ENCODE data around the gene LDHD.
A peak's percentile ranks its signal among the peaks of the same experiment; 100 is the strongest.

The LDHD gene

DNA sequence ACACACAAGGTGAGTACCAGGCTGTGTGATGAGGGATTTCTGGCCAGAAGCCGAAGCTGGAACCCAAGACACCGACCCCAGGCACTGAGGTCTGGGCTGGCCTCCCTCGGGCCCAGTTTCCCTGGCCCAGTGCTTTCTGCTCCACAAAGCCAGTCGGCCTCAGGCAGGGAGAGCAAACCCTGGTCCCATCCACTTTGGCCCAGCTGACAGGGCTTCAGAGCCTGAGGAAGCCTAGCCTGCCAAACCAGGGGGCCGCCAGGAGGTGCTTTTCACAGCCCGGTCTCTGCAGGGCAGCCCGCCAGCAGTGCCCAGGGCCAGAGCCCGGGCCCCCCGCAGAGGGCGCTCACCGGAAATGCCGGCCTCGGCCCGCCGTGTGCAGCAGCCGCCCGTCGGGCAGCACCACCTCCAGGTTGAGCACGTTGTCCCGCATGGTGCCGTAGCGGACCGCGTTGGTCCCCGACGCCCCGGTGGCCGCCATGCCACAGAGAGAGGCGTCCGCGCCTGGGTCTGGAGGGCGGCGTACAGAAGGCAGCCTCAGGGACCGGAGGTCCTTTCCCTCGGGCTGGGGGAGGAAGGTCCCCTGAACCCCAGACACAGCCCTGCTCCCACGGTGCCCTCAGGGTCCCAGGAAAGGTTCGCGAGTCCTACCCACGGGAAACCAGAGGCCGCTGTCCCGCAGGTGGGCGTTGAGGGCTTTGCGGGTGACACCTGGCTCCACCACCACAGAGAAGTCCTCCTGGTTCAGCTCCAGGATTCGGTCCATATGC lies 2.2 kb downstream of the LDHD start:
- DNase-seq, result no peak

DNA sequence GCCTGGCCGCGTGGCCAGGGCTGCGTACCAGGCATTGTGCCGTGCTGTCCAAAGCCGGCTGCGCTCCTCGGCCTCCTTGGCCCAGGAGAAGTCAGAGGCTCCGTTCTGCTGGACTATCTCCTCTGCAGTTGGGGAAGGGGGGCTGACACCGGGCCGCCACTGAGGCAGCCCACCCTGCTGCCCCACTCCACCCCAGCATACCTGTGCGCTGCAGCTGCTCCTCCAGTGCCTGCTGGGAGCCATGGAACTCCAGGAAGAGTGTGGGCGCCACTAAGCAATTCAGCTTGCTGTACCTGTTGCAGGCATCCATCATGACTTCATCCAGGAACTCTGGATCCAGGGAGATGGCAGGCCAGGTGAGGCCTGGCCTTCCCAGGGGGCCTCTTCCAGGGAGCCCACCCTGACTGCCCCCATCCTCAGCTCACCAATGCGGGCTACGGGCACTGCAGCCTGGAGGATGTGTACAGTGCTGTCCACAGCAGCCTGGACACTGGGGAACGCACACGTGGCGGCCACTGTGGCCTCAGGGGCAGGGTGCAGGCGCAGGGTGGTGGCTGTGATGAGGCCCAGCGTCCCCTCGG lies 2.9 kb downstream of the LDHD start:
- no peak for DNase-seq

DNA sequence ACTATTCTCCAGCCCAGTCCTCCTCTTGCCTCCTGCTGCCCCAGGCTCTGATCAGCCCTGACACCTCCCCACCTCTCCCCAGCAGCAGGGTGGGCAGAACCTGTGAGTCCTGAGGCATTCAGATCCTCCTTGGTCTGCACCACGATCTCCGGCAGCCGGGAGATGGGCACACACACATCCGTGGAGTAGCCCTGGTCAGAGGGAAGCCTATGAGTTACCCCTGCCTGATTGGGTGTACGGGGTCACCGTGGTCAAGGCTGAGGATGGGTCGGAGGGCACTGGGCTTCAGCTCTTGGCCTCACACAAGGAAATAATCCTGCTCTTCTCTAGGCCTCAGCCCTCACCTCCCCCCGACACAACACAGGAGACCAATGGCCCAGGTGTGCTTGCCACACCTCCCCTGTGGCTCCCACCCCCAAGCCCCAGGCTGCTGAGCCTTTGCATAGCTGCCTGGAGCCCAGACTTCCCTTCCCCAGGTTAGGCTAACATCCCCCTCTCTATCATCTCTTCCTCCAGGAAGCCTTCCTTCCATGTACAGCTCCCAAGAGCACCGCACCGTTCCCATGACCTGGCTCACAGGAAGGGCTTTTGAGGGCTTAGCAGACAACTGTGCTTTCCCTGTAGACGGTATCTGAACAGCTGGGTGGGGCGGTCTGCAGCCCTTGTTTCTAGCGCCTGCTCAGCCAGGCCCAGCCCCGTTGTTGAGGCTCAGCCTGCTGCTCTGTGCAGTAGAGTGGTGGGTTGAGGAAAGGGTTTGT lies 3.7 kb downstream of the LDHD start:
- DNase-seq, result no peak

DNA sequence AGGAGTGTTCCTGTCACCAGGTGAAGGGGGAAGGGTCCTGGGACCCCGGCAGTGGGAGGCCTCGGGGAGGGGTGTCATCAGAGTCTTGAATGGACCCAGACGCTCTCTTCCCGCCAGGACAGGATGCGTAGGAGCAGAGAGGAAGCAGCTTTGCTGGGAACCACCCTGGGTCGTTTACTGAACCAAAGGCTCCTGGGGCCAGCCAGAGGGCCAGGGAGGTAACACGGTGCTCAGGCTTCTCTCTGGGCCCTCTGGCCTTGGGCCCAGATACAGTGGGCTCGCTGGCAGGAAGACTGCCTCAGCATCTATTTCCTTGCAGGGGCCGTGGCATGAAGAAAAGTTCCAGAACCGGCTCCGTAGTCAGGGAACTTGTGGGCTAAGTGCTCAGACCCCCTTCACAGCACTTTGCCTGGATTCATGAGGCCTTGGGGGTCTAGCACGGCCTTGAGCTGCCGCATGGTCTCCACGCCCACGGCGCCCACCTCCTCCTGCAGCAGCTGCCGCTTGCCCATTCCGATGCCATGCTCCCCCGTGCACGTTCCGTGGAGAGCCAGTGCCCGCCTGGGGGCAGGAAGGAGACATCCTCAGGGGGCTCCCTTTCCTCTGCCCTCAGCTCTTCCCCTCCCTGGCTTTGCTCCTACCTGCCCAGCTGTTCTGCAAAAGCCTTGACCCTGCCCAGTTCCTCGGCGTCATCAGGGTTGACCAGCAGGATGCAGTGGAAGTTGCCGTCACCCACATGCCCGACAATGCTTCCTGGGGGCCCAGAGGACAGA lies 4.4 kb downstream of the LDHD start:
- DNase-seq, result no peak

DNA sequence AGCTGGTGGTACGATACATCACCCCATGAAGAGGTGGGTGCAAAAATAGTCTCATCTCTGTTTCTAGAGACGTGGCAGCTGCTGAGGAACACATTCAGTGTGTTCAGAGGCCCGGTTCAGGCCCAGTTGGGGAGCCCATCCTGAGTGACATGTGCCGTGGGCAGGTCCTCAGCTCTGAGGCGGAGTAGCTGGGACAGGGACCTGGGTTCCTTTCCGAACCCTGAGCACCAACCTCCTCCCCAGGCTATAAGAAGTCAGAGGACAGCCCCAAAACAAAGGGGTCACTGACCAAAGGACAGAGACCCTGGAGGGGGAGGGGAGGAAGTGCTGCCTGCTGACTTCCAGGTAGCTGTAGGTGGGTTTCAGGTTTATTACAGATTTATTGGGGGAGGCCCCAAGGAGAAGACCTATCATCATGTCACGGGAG lies 5.1 kb downstream of the LDHD start:
- no peak for DNase-seq

DNA sequence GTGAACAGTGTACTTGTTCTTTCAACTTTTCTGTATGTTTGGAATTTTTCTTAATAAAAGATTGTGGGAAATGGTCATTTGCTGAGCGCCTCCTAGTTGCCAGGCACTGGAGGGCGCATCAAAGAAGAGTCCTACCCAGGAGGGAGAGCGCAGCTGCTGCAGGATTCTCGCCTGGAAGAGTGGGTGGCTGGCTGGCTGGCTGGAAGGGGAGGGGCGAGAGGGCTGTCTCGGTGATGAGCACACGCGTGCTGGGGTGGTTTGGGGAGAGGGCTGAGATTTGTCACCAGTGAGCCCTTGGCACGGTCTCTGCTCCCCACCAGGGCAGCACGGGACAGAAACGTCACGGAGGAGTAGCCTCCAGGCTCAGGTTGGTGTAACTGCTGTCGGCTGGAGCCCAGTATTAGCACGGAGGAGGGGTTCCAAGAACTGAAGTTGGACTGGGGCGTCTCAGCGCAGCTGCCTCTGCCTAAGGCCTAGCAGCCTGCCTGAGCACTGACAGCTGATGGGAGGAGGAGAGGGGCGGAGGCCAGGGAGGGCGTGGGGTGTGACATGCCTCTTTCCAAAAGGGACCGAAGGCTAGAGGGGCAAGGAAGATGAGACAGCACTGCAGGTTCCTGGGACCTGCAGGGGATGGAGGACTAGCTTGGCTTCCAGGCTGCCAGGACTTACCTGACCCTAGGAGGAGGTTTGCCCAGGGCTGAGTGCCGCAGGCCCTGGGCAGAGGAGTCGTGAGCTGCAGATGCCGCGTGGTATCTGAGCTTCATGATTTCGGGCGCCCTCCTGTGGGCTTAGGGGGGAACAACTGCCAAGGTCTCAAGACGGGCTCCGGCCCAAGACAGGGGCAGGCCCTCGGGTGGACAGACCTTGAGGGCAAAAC lies 5.7 kb downstream of the LDHD start:
- peak; percentile 83 to 85 for DNase-seq

DNA sequence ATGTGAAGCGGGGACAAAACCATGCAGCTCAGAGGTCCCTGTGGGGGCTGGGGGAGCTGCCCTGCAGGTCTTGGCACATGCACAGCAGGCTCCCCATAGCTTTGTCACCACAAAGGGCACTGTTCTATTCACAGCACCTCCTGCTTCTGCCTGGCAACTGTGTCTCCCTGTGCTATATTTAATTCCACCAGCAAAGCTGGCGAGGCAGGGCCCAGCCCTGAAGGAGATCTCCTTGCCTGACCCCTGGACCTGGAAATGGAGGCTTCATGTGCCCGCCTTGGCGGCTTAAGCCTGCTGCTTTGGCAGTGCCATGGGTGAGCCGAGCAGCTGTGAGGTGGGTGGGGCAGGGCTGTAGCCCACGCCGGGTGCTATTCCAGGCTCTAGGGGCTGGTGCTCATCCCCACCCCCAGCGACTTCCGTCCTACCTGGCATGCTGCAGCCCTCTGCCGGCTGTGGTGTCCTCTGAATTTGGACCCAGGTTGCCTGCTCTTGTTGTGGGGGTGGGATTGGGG lies 6.8 kb downstream of the LDHD start:
- DNase-seq, result no peak

DNA sequence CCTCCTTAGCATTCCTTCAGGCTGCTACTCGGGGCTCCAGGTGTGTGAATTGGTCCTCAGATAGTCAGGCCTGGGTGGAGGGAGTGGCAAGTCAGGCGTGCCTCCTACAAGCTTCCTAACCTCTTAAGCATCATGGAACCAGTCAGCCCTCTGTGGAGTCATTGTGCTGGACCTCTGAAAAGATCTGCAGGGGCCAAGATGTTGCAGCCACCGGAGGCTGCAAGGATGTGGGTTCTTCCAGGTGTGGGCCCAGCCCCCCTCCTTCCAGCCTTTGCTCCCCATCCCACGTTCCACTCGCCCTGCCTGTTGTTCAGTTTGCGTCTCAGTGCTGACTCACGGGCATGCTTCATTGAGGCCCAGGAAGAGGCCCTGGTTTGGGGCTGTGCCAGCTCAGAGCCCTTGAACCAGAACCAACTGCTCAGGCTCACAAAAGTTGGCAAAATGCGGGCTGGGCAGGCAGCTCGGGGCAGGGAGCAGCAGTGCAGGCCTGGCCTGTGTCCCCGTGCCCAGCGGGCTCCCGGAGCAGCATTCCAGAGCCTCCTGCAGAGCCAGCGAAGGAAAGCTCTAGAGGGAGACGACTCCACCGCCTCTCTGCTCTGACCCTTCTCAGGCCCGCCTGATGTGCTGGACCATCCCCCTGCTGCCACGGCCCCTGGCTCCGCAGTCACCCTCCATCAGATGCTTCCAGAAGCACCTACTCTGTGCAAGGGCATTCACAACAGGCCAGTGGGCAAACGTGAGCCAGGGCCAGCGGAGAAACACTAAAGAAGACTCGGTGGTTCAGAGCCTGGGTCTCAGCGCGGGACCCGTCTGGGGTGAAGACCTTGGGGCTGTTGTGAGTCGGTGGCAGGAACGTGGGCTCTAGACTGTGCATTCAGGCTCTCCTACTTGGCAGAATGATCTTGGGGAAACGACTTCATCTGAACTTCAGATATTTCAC lies 7.5 kb downstream of the LDHD start:
- DNase-seq, result peak; percentile 51 to 64

DNA sequence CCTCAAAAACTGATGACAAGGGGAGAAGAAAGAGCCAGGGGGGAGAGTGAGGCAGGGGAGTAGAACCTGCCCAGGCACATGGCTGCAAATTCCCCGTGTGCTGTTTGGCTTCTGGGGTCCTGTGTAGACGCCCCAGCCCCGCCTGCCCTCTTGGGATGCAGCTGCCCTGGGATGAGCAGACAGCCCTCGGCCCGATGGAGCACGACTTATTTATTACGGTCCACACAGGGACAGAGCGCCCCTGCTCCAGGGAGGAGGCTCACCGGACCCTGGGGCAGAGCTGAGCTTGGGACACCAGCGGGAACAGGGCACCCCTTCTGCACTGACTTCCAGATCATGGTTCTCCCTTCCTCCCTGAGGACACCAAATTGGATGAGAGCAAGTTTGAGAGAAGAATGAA lies 9.1 kb downstream of the LDHD start:
- DNase-seq, result no peak

DNA sequence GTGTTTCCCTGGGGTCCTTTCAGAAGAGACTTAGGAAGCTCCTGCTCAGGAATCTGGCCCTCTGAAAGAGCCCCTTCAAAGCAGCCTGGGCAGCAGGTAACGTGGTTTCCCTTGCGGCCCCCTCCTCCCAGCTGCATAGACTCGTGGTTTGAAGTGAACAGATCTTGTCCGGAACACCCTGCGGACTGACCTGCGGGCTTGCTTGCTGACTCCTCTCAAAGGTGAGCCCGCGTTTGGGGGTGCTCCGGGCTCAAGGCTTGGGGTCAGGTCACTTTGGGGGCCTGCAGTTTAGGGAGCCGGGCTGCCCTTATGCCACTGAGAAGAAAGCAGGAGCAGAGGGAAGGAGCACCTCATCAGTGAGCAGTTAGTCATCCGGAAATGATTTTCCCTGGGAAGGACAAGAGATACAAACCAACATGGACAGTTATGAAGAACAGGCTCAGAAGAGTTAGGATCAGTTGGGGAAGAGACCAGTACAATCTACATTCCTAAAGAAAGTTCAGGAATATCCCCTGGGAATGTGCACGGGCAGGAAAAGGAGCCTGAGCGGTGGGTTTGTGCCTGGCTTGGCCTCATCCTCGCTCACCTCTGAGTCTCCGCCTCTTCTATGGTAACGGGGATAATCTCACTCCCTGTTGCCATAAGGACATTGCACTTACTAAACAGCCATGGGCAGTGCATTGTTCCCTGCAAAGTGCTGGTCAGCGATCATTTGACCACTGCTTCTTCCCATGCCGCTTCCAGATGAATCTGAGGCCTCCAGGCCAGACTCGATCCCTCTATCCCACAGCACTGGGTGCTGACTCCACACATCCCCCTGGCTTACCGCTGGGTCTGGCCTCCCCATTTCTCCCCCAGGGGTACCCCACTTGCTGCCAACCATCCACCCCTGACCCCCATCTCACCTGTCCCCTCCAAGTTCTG lies 10.0 kb downstream of the LDHD start:
- no peak for DNase-seq

DNA sequence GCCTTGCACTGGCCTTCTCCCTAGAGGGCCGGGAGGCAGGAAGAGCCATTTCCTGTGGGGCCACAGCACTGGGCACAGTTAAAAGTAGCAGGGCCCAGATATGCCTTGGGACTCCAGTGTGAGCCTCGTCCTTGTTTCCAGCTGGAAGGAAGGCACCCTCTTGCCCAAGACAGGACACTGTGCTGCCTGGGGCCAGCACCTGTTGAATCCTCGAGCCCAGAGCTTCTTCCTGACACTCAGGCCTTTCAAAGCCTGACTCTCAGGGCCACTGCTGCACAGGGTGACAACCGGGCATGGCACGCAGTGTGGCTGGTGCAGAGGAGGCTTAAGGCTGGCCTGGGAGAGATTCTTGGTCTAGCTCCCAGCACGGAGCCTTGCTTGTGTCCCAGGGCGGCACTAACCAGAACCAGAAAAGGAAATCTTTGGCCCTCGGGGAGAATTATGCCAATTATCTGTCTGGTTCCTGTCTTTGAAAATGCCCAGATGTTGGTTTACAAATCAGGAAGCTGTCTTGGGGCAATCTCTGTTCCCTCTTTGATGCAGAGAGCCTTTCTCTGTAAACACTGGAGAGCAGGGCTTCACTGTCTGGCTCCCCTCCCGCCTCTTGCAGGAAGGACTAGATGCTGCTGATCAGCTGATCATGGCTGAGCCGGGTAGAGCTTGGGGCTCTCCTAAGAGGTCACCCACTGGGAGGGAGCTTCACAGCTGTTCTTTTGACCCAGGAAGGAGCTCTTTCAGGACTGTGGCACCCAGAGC lies 11.1 kb downstream of the LDHD start:
- DNase-seq, result peak in 1 of 2 donors; percentile 35

DNA sequence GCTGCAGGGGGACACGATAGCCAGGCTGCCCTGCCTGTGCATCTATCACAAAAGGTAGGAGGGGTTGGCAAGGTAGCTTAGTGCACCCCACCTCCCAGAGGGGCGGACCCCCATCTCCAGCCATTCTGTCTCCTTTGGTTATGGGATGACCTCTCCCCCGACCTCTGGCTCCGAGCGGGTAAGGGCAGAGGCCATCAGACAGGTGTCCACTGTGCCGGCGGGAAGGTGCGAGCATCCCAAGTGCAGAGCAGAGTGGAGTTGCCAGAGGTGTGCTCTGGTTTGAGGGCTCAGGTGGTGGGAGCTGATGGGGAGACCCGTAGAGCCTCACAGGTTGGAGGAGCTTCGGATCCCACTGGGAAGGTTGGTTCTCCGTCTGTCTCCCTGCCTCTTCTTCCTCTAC lies 11.7 kb downstream of the LDHD start:
- no peak for DNase-seq

DNA sequence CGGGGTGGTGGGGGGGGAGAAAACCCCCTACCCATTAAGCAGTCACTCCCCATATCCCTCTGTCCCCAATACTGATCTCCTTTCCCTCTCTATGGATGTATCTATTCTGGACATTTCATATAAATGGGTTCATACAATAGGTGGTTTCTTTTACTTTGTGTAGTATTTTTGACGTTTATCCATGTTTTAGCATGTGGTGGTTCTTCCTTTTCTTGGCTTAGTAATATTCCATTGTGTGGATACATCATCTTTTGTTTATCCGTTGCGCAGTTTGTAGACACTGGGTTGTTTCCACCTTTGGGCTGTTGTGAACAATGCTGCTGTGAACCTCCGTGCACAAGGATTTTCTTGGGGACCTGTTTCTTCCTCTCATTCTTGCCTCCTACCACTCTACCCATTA lies 12.6 kb downstream of the LDHD start:
- no peak for DNase-seq

DNA sequence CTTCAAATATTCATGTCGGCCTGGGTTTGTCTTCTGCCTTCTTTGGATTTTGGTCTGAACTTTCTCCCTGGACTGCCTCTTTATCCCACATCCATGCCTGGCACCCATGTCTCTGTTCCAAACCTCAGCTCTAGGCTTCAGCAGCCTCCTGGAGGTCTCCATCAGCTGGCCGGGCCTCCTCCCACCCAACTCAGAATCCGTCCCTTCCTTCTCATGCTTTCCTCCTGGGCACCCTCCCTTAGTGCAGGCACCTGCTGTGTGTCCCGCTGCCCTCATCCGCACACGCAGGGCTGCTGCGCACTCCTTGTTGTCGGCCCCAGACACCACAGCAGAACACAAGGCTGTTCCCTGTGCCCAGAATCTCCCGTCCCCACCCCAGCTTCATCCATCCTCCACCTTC lies 14.0 kb downstream of the LDHD start:
- no peak for DNase-seq

DNA sequence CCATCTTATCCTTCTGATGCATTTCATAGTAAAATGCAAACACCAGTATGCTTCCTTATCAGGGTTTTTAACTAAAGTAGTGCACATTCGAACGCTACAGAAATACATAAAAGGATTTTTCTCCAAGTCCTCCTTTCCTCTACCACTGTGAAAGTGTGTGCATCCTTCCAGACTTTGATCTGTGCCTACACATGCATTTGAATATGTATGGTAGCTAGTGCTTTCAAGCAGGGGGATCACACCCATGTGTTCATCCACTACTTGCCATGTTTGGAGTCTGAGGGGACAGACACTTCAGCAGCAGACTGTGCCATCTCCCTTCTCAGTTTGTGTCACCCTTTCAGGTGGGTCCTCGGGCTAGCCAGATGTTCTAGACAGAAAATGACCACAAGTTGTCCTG lies 14.9 kb downstream of the LDHD start:
- DNase-seq, result no peak

DNA sequence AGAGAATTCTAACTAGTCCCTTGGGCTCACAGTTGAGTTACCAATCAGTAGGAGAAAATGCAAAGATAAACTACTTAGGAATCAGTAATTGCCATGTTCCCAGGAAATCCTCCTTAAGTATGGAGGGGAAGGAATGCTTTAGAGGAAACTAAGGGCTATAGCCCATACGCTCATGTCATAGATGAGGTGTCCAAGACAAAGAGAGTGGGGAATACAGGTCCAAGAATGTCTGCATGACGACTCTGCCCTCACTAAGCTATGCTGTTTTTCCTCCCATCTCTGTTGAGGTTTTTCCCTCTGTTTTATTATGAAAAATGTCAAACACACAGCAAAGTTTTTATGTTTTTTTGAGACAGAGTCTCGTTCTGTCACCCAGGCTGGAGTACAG lies 16.0 kb downstream of the LDHD start:
- no peak for DNase-seq

DNA sequence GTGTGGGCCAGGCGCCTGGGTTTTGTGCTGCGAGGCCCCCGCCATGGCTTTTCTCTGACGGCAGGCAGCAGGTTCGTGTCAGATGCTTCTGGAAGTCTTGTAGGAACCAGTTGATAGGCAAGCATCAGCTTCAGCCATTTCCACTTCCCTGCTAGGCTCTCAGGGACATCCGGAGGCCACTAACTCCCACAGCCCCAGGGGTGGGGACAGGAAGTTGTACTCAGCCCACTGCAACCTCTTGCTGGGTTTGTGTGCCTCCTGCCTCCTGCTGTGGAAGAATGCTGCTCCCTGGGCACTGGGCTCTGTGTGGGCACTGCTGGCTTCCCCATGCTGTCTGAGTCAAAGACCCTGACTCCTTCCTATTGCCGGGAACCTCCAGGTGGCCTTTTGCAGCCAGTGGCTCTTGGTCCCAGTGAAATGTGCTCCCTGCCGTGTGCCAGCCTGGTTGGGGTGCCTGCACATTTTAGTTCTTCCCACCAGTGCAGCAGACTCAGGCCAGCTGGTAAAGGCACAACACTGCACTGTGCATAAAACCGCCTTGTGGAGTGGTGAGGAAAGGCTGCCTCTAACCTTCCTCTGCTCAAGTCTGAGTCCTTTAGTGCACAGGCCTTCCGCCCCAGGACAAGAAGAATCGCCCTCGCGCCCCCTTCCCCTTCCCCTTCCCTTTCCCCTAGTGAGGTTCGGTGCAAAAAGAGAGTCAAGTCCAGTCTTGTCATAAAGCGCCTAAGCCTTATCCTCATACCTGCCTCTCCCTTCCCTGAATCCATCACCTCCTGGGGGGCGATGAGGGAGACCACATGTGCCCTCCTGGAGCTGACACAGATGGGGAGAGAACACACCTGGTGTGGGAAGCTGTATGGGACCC lies 16.6 kb downstream of the LDHD start:
- peak; percentile 27 to 45 for DNase-seq

DNA sequence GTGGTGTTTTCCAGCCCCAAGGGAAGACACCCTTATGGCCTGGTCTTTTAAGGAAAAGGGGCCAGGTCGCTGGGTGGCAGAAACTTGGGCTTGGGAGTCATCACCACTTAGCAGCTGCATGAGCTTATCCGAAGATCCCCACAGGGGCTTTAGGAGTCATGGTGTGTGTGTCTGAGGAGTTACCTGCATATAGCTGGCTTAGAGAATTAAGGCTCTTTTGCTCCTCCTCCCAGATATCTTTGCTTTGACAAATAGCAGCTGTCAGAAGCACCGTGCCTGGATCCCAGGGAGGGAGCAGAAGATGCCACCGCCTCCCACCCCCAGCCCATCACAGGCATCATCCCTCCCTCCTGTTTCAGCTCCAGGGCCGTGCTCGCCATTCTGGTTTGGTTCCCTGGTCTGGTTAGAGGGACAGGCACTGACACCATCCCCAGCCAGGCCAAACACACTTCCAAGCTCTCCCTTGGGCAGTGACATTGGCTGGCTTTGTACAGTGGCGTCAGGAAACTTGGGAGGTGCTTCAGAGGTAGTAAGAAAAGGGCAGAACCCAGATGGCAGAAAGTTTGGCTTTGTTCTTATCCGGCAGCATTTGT lies 17.4 kb downstream of the LDHD start:
- no peak for DNase-seq
